ENCODE results near the gene KLHL17. TPM values are rescaled to one million over a fixed set of nuclear protein-coding genes. Genes with fewer than 3 reads are reported as not detected.

KLHL17 gene
- total RNA-seq: 41.5 and 43.9 TPM in 2 replicates
- long read RNA-seq, partial matches to known transcripts: 1 of 1 reads
- long read RNA-seq, other reads (novel, unspliced or antisense): 0 of 1 reads

DNA sequence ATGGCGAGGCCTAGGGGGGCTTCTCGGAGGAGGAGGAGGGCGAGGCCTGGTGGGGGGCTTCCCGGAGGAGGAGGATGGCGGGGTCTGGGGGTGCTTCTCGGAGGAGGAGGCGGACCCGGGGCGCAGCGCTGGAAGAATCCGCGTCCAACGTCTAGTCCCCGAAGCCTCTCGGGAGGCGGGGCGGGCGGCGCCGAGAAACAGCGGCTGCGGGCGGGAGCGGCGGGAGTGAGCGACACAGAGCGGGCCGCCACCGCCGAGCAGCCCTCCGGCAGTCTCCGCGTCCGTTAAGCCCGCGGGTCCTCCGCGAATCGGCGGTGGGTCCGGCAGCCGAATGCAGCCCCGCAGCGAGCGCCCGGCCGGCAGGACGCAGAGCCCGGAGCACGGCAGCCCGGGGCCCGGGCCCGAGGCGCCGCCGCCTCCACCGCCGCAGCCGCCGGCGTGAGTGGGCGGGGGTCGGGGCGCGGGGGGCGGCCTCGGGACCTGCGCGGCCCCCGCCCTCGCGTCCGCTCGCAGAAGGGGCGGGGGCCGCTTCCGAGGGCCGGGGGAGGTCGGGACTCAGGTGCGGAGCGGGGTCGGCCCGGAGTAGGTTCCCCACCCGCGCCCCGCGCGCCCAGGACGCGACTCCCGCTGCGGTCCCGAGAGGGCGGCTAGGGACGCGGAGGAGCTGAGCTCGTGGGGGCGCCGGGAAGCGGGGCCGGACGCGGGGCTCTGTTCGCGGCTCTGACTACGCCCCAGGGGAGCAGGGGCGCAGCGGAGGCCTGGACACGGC is at the start of gene KLHL17:
Gene KLHL17, plus strand, starts transcription at position 222 of the 769 bp plus-strand sequence. Its CDS starts 110 bp downstream, at position 332.
- Mint-ChIP-seq H3K27ac (ENCODE audit: unreplicated experiment) (no peak within 1 kb of the TSS), H3K4me1 (peaks cover 13% of the 10 kb centered on the region), H3K4me3 (peak within 1 kb of the TSS; percentile 93), H3K27me3 (ENCODE audit: low read depth) (peaks cover 4% of the 10 kb centered on the region), H3K9me3 (no peaks in the 10 kb centered on the region), H3K36me3 (ENCODE audit: low read depth) (no peaks in the 10 kb centered on the region)
- DNase-seq (ENCODE audit: low read depth, low spot score): peak; percentile 70
- TF ChIP-seq, protein P1, sequence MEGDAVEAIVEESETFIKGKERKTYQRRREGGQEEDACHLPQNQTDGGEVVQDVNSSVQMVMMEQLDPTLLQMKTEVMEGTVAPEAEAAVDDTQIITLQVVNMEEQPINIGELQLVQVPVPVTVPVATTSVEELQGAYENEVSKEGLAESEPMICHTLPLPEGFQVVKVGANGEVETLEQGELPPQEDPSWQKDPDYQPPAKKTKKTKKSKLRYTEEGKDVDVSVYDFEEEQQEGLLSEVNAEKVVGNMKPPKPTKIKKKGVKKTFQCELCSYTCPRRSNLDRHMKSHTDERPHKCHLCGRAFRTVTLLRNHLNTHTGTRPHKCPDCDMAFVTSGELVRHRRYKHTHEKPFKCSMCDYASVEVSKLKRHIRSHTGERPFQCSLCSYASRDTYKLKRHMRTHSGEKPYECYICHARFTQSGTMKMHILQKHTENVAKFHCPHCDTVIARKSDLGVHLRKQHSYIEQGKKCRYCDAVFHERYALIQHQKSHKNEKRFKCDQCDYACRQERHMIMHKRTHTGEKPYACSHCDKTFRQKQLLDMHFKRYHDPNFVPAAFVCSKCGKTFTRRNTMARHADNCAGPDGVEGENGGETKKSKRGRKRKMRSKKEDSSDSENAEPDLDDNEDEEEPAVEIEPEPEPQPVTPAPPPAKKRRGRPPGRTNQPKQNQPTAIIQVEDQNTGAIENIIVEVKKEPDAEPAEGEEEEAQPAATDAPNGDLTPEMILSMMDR (conservative IDR thresholded peaks at IDR 0.05): no peak

DNA sequence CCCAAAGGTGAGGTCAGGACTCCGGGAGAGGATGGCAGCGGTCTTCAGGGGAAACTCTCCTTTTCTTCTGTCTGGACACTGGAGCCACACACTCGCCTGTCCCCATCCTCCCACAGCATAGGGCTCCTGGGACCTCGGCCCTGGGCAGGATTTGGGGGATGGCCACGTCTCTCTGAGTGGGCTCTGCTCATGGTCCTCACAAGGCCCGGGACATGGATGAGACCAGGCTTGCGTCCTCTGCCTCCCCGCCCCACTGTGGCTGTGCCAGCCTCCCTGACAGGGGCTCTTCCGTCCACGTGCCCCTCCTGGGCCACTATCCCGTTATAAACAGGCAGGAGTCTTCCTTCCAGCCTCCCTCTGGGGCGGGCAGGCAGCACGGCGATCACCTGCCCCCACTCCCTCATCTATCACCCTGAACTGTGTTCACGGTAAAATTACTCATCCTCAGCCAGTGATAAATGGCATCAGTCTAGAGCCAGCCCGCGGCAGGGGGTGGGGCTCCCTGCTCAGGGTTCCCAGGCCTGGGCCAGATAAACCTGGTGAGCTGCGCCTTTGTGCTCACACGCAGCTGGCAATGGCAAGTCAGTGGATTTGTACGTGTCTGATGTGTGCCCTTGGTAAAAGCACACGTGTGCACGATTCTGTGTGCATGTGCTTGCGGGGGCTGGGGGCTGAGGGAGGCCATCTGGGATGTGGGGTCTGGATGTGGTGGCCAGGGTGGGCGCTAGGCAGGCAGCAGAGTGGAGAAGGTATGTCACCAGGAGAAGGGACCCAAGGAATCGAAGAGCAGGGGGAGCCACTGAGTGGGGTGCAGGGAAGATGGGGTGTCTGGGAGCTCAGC is 49.3 kb upstream of the KLHL17 start:
- H3K27ac Mint-ChIP-seq (ENCODE audit: unreplicated experiment): no peak overlapping the region
- no peaks in the 10 kb centered on the region for H3K9me3 Mint-ChIP-seq
- H3K27me3 Mint-ChIP-seq (ENCODE audit: low read depth): peaks cover 59% of the 10 kb centered on the region
- H3K36me3 Mint-ChIP-seq (ENCODE audit: low read depth): no peaks in the 10 kb centered on the region
- DNase-seq (ENCODE audit: low read depth, low spot score): no peak
- H3K4me1 Mint-ChIP-seq: no peaks in the 10 kb centered on the region
- TF ChIP-seq, protein P1 (conservative IDR thresholded peaks at IDR 0.05): no peak
- H3K4me3 Mint-ChIP-seq: peak overlapping the region; percentile 15

DNA sequence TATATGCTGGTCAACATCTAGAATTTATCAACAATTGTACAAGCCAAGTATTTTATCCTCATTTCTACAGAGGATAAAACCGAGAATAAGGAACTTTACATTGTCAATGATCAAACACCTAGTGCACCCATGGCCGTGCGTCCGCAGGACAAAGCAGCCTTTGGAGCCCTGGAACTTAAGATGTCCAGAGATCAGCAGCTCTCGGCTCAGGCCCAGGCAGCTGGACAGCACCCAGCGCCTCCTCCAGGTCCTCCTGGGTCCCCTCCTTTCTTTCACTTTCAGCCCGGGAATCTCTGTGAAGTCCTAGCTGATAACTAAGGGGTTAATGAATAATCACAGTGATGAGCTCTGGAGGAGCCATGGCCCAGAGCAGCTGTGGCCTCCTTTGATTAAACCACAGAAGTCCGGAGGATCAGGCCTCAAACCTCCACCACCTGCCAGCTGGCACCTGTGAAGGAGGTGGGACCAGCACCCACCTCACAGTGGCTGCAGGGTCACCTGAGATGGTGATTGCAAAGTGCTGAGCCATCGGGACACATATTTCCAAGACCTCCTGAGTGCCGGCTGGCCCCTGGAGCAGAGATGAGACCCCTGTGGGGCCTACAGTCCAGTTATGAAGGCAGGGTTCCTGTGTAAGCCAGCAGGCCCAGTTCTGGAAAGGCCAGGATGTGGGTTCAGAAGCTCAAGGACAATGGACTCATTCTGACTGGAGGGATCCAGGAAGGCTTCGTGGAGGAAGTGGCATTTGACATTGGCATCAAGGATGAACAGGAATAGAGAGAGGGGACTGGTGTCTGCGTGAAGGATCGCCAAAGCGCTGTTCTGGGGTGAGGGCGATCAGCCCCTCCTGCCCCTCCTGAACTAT is 48.3 kb upstream of the KLHL17 start:
- Mint-ChIP-seq H3K4me1 (no peaks in the 10 kb centered on the region), H3K4me3 (peak overlapping the region; percentile 15), H3K27me3 (ENCODE audit: low read depth) (peaks cover 56% of the 10 kb centered on the region), H3K9me3 (no peaks in the 10 kb centered on the region), H3K27ac (ENCODE audit: unreplicated experiment) (no peak overlapping the region), H3K36me3 (ENCODE audit: low read depth) (no peaks in the 10 kb centered on the region)
- DNase-seq (ENCODE audit: low read depth, low spot score): no peak
- TF ChIP-seq, protein P1 (conservative IDR thresholded peaks at IDR 0.05): no peak

DNA sequence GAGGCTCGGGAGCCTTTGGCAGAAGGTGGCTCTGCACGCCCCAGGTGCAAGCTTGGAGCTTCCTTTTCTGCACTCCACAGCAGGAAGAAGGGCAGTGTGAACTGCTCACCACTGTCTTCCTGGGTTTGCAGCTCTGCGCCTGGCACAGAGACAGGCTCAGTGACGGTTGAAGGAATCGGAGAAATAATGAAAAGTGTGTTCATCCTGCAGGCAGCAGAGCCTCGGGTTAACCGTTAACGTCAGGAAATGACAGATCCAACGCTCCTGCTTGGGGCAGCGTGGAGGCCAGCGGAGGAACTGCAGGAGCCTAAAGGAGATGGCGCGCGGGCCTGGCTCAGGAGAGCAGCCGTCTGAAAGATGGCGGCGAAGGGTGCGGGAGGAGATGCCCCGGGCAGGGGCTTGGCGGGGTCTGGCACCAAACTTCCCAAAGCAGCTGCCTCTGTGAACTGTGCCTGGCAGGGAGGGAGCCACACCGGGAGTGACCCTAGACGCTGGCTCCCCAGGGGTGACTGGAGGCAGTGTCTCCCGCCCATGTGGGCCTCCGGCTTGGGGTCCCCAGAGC is 47.6 kb upstream of the KLHL17 start:
- no peaks in the 10 kb centered on the region for H3K9me3 Mint-ChIP-seq
- TF ChIP-seq, protein P1 (conservative IDR thresholded peaks at IDR 0.05): peak; percentile 52
- DNase-seq (ENCODE audit: low read depth, low spot score): no peak
- H3K4me1 Mint-ChIP-seq: no peaks in the 10 kb centered on the region
- H3K4me3 Mint-ChIP-seq: peak overlapping the region; percentile 14
- H3K27me3 Mint-ChIP-seq (ENCODE audit: low read depth): peaks cover 62% of the 10 kb centered on the region
- H3K36me3 Mint-ChIP-seq (ENCODE audit: low read depth): no peaks in the 10 kb centered on the region
- H3K27ac Mint-ChIP-seq (ENCODE audit: unreplicated experiment): no peak overlapping the region
